ENCODE measurements around the gene CCDC69. TPM values are rescaled to one million over a fixed set of nuclear protein-coding genes. Genes with fewer than 3 reads are reported as not detected.

The CCDC69 gene
- total RNA-seq, 1 donor from 2014 or later: 178 TPM

- DNase-seq (no peak), ATAC-seq (ENCODE audit: poor library complexity) (no peak)
- intact Hi-C loops (cut with DNase I): no loop called here
Observed at GRCh38 chr5:151139646-151140045, 84.2 kb downstream of the CCDC69 start.

- no peak for ATAC-seq (ENCODE audit: poor library complexity)
- no peak for DNase-seq
- intact Hi-C loops (cut with DNase I): no loop called here
Observed at GRCh38 chr5:151139015-151139414, 84.9 kb downstream of the CCDC69 start.

GRCh38 chr5:151138114-151138513, 85.8 kb downstream of the CCDC69 start:
- DNase-seq (no peak), ATAC-seq (ENCODE audit: poor library complexity) (no peak)
- intact Hi-C loops (cut with DNase I): no loop called here

- intact Hi-C loops (cut with DNase I): no loop called here
- DNase-seq (no peak), ATAC-seq (ENCODE audit: poor library complexity) (no peak)
Observed at GRCh38 chr5:151137067-151137825, 86.6 kb downstream of the CCDC69 start.

- ATAC-seq (ENCODE audit: poor library complexity): no peak
- intact Hi-C loops (cut with DNase I): no loop called here
Observed at GRCh38 chr5:151134228-151134627, 89.7 kb downstream of the CCDC69 start.

GRCh38 chr5:151132963-151133362, 90.9 kb downstream of the CCDC69 start:
- no peak for DNase-seq
- ATAC-seq (ENCODE audit: poor library complexity): no peak
- intact Hi-C loops (cut with DNase I): no loop called here

More at GRCh38 chr5:151134228-151134627, 89.7 kb downstream of the CCDC69 start:
- DNase-seq: no peak

Other genes with a start within 250 kb of the CCDC69 start
- 592 TPM for gene GPX3, start 203.5 kb downstream of the CCDC69 start, total RNA-seq
- gene TNIP1, start 143.1 kb downstream of the CCDC69 start, total RNA-seq: 126 TPM
- gene ANXA6, start 66.3 kb downstream of the CCDC69 start, total RNA-seq: 202 TPM
- 26.2 TPM for gene GM2A, start 29.1 kb upstream of the CCDC69 start, total RNA-seq
- gene SLC36A3, start 79.7 kb upstream of the CCDC69 start, total RNA-seq: not detected
- 1.2 TPM for gene SLC36A2, start 123.5 kb upstream of the CCDC69 start, total RNA-seq
- gene SLC36A1, start 223.5 kb upstream of the CCDC69 start, total RNA-seq: 4.4 TPM